ACC112 (cell line): ENCODE measurements around the gene UVRAG.

Source experiments
- H2AFZ ChIP-seq: fragments of 200-600 bp; sonication (generic); one replicate; pipeline ENCODE4 v1.6.0; 2017; ENCODE audit warnings: antibody characterized with exemption, low read length; ENCODE audit not compliant: unreplicated experiment
- H3K27ac ChIP-seq: fragments of 200-600 bp; sonication (generic); 2 replicates; pipeline ENCODE4 v1.5.1; 2014; ENCODE audit warnings: low read depth, mild to moderate bottlenecking, antibody characterized with exemption, low read length, moderate library complexity
- H3K27me3 ChIP-seq: fragments of 200-600 bp; sonication (generic); 2 replicates; pipeline ENCODE4 v1.6.1; 2014; ENCODE audit warnings: mild to moderate bottlenecking, antibody characterized with exemption, low read length, moderate library complexity, mixed read lengths; ENCODE audit not compliant: insufficient read depth
- H3K36me3 ChIP-seq: fragments of 200-600 bp; sonication (generic); 2 replicates; pipeline ENCODE4 v1.6.1; 2016; ENCODE audit warnings: mild to moderate bottlenecking, antibody characterized with exemption, low read length, moderate library complexity, mixed read lengths; ENCODE audit not compliant: insufficient read depth
- H3K4me1 ChIP-seq: fragments of 200-600 bp; sonication (generic); one replicate; pipeline ENCODE4 v1.6.1; 2016; ENCODE audit warnings: low read length, mixed read lengths; ENCODE audit not compliant: insufficient read depth, unreplicated experiment, control insufficient read depth
- H3K4me3 ChIP-seq: fragments of 200-600 bp; sonication (generic); 2 replicates; pipeline ENCODE4 v1.5.1; 2014; ENCODE audit warnings: mild to moderate bottlenecking, low read depth, low read length
- H3K79me2 ChIP-seq: fragments of 200-600 bp; sonication (generic); one replicate; pipeline ENCODE4 v1.6.0; 2016; ENCODE audit warnings: low read length; ENCODE audit not compliant: control insufficient read depth, unreplicated experiment, insufficient read depth

Gene UVRAG

DNA sequence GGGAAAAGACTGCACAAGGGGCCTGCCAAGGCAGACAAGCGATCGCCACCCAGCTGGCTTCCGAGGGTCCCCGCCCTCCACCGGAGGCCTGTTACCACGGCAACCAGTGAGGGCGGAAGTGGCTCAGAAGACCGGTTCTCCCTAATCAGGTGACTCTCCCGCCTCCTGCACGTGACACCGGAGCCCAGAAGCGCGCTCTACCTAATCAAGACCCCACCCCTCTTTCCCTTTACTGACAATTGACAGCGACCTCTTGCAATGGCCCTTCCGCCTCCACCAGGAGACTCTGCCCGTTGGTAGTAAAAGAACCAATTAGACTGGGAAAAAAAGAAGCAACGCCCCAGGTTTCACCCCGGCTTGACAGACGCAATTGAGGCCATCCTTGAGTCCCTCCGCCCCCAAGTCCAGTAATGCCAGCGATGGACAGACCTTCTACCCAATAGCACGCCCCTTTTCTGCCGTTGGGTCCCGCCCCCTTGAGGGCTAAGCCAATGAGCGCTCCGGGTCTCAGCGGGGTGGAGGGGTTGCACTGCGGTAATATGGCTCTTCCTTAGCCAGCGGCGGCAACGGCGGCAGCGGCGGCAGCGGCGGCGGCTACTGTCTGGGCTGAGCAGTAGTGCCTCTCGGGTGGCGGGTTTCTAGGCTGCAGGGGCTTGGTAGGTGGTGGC lies at the start of gene UVRAG:
Gene UVRAG (plus strand): TSS at position 534 of the 668 bp plus-strand sequence. CDS start 198 bp downstream, outside the sequence.
- Histone ChIP-seq H3K4me1 (peaks cover 10% of the 10 kb centered on the region), H3K4me3 (peak within 1 kb of the TSS; percentile 90), H3K79me2 (peaks cover 42% of the 10 kb centered on the region), H3K27me3 (no peaks in the 10 kb centered on the region), H3K36me3 (no peaks in the 10 kb centered on the region), H2AFZ (peak within 1 kb of the TSS; percentile 95), H3K27ac (peak within 1 kb of the TSS; percentile 60)

DNA sequence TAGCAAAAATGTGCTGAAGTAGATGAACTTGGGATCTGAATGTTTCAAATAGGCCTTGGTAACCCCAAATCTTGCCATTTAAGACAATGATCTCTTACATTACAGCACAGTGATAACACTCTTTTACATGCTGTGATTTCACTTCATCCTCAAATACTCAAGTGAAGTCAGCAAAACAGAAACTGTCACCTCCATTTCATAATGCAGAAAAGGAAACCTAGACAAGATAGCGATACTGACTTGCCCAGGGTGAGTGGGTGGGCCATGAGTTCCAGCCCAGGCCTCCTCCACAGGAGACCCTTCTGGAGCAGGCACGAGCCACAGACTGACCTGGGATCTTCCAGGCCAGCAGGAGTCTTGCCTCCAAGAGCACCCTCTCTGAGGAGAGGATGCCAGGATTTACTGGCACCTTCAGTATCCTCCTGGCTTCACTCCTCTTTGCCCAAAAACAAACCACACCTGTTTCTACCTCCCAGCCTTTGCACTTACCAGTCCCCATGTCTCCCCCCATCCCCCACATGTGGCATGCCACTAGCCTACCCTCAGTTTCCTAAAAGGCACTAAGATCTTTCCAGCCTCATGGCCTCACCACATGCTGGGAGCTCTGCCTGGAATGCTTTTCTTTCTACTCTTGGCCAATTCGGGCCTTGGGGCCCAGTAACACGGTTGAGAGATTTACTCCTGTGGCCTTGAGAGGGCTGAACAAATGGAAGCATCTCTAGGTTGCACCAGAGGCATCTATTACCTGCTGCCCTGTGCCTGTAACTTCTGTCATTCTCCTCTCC lies 48.4 kb upstream of the UVRAG start:
- H3K79me2 ChIP-seq = peaks cover 3% of the 10 kb centered on the region
- H3K4me3 ChIP-seq = no peak overlapping the region
- no peaks in the 10 kb centered on the region for H3K27me3 ChIP-seq
- H3K36me3 ChIP-seq = no peaks in the 10 kb centered on the region
- H2AFZ ChIP-seq = no peak overlapping the region
- H3K4me1 ChIP-seq = peaks cover 34% of the 10 kb centered on the region
- H3K27ac ChIP-seq = no peak overlapping the region

DNA sequence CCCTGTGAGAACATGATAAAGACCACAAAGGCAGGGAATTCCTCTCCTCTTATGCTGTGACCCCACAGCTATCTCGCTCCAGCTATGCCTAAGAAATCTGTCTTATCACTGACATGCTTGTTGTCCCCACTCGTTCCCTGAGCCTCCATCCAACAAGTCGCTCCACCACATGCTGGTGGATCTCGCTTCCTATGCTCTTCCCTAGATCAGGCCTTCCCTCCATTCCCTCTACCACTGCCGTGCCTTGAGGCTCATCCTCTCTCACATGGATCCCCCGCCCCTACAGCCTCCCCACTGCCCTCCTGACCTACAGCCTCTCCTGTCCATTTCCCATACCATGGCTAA lies 47.8 kb upstream of the UVRAG start:
- no peaks in the 10 kb centered on the region for H3K36me3 ChIP-seq
- peaks cover 34% of the 10 kb centered on the region for H3K4me1 ChIP-seq
- H3K79me2 ChIP-seq = peaks cover 3% of the 10 kb centered on the region
- no peaks in the 10 kb centered on the region for H3K27me3 ChIP-seq
- no peak overlapping the region for H3K27ac ChIP-seq
- H2AFZ ChIP-seq = no peak overlapping the region
- H3K4me3 ChIP-seq = no peak overlapping the region

DNA sequence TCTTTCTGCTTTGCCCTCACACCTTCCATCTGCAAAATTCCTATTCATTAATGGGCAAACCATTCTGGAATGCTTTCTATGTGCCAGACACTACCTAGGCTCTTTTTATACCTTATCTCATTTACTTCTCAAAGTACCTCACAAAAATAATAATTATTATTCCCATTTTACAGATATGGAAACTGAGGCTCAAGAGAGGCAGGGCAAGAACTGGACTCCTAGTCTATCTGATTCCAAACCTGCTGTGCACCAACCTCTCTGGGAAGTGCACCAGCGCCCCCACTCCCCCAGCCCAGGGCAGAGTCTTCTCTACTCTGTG lies 47.3 kb upstream of the UVRAG start:
- peak overlapping the region; percentile 88 for H3K4me3 ChIP-seq

DNA sequence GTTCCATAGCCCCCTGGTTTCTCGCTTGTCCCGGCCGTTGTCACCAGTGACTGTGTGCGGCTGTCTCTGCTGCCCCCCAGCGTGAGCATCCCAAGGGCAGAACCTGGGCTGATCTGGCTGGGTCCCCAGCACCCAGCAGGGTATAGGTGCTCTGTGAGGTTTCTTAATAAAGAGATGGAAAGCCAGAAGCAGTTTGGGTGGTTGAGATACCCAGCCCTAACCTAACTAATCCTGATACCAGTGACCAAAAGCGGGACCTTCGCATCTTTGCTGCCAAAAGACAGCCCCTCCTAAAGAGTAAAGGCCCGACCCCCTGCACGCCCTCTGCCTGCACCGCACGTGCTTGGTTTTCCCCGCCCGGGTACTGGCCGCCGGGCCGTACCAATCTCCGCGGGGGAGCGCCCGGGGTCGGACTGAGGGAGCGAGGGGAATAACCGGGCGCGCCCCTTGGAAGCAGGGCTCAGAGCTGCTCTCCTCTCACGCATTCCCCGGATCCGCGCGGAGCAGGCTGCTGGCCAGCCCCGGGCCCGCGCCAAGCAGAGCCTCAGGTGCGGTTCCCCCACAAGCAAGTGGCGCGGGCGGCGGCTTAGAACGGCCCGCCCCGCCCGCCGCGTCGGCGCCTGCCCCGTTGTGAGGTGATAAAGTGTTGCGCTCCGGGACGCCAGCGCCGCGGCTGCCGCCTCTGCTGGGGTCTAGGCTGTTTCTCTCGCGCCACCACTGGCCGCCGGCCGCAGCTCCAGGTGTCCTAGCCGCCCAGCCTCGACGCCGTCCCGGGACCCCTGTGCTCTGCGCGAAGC lies 46.7 kb upstream of the UVRAG start, which contains the start of gene DGAT2:
Gene DGAT2 (plus strand): TSS at position 667 of the 797 bp plus-strand sequence. CDS start 214 bp downstream, outside the sequence.
- H3K27ac ChIP-seq = peak within 1 kb of the TSS; percentile 67; the same call in 1 of the 2 replicates
- H2AFZ ChIP-seq = peak within 1 kb of the TSS; percentile 72
- H3K4me3 ChIP-seq = peak within 1 kb of the TSS; percentile 88
- no peaks in the 10 kb centered on the region for H3K27me3 ChIP-seq
- peaks cover 3% of the 10 kb centered on the region for H3K79me2 ChIP-seq
- H3K36me3 ChIP-seq = no peaks in the 10 kb centered on the region
- peaks cover 32% of the 10 kb centered on the region for H3K4me1 ChIP-seq

More for the DNA sequence above, 47.3 kb upstream of the UVRAG start:
- peaks cover 3% of the 10 kb centered on the region for H3K79me2 ChIP-seq
- peaks cover 36% of the 10 kb centered on the region for H3K4me1 ChIP-seq
- H3K36me3 ChIP-seq = no peaks in the 10 kb centered on the region
- no peak overlapping the region for H3K27ac ChIP-seq
- H2AFZ ChIP-seq = peak overlapping the region; percentile 72
- no peaks in the 10 kb centered on the region for H3K27me3 ChIP-seq

DNA sequence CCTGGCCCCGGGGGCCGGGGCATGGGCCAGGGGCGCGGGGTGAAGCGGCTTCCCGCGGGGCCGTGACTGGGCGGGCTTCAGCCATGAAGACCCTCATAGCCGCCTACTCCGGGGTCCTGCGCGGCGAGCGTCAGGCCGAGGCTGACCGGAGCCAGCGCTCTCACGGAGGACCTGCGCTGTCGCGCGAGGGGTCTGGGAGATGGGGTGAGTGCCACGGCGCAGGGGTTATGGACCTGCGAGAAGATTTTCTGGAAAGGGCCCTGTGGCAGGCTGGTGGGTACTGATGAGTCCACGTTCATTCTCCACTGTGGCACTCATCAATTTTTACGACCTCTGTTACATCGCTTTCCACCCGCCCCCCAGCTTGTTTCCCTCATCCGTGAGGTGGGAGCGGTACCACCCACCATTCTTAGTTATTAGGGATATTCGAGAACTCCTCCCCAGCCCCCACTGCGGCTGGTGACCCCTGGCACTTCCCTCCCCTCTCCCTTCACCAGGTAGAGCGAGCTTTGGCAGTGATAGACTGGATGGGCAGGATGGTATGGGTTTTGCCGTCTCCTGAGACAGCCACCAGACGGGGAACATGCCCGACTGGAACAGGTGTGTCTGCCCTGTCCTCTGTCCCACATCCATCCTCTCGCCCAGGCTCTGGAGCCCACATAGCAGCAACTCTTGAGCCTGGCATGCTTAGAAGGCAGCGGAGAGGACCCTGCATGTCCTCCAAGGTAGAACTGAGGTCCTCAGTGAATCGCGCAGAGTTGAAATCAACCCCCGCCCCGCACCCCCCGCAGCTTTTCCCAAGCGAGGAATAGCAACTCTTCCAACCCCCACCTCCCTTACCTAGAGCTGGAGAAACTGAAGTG lies 45.9 kb upstream of the UVRAG start:
- Histone ChIP-seq H3K4me1 (peaks cover 30% of the 10 kb centered on the region), H3K4me3 (peak overlapping the region; percentile 88), H3K27ac (no peak overlapping the region), H3K27me3 (no peaks in the 10 kb centered on the region), H2AFZ (peak overlapping the region; percentile 36), H3K36me3 (no peaks in the 10 kb centered on the region), H3K79me2 (peaks cover 3% of the 10 kb centered on the region)

DNA sequence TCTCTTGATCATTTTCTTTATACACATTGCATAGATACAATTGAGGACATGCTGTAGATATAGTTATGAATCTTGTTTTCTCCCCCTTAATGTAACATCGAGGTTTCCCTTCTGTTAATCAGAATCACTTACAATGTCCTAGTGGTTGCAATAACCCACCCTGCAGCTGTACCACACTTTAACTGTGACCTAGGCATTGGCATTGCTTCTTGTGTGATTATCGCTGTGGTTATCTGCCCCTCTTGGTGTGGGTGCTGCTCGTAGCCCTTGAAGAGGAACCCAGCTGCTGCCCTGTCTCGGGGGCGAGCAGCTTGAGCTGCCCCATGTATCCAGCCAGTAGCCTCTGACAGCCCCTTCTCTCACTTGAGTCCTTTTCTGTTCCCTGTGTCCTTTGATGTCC lies 44.9 kb upstream of the UVRAG start:
- Histone ChIP-seq H3K36me3 (no peaks in the 10 kb centered on the region), H3K27ac (no peak overlapping the region), H3K27me3 (no peaks in the 10 kb centered on the region), H3K4me1 (peaks cover 30% of the 10 kb centered on the region), H2AFZ (no peak overlapping the region), H3K4me3 (peak overlapping the region; percentile 88; the same call in 1 of the 2 replicates), H3K79me2 (peaks cover 3% of the 10 kb centered on the region)

DNA sequence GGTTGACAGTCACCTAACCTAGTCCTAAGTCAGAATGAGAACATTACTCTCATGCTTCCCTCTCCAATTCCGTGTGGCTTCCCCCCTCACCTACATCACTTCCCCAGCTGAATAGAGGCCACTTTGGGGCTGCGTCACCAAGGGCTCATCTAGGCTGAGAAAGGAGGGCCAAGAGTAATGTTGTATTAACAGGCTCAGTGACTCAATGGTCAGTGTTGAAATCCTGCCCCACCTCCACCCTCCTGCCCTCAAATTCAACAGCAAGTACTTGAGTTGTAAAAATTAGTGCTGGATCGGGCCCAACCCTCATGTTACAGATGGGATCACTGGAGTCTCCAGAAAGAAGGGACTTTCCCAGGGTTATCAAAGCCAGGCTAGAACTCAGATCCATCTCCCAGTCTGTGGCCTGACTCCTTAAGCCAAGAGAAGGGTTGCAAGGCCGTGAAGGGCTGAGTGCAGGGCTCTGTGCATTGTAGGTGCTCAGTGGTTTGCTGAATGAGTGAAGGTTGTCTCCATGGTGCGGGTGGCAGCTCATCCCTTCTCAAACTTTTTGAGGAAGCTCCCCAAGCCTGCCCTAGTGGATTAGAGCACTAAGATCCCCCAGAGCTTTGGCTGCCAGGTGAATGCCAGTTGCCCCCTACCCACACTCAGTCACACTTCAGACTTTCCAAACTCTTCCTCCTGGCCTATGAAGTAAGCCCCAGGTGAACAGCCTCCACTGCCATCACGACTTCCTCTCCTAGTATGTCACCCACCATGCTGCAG lies 43.2 kb upstream of the UVRAG start:
- Histone ChIP-seq H3K27ac (peak overlapping the region; percentile 64), H3K27me3 (no peaks in the 10 kb centered on the region), H3K4me1 (peaks cover 32% of the 10 kb centered on the region)

DNA sequence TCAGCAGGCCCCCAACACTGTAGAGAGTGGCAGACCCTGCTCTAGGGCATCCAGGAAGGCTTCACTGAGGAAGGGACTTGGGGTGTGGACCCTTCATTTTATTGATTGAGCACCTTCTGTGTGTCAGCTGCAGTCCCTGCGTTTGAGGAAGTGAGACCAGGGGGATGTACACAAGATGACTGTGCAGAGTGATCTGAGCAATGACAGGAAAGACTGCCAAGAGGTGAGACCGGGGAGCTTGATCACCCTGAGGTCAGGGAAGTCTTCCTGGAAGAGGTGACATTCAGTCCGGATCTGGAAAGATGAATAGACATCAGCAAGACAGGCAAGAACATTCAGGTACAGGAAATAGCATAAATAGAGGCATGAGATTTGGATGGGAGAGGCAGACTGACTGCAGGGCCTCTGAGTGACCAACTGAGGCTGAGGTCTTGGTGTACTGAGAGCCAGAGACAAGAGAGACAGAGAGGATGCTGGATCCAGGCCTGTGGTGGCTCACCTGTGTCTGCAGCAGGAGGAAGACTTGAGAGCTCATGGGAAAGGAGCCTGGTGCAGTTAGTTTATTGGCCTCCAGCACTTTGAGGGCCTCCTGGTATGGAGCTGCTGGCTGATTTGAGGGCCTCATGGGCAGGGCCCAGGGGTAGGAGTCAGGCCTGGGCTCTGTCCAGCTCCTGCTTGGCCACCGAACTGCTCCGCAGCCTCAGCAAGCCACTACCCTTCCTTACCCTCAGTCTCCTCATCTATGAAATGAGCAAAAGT lies 41.2 kb upstream of the UVRAG start:
- Histone ChIP-seq H3K27me3 (no peaks in the 10 kb centered on the region), H3K4me1 (peaks cover 44% of the 10 kb centered on the region), H3K27ac (no peak overlapping the region), H3K4me3 (no peak overlapping the region), H3K79me2 (peaks cover 3% of the 10 kb centered on the region), H2AFZ (no peak overlapping the region), H3K36me3 (no peaks in the 10 kb centered on the region)

More for the DNA sequence above, 43.2 kb upstream of the UVRAG start:
- Histone ChIP-seq H3K4me3 (no peak overlapping the region), H2AFZ (no peak overlapping the region), H3K36me3 (no peaks in the 10 kb centered on the region), H3K79me2 (peaks cover 3% of the 10 kb centered on the region)
